Activated CD4-positive, alpha-beta T cell treated with anti-CD3 and anti-CD28 coated beads, Interleukin-2, amount 10 ng/mL, durations not matched to agents 24 days and 14 days (primary cell): Measurements from ENCODE around the gene GPR45. TPM values are rescaled to one million over a fixed set of nuclear protein-coding genes. Genes with fewer than 3 reads are reported as not detected.

ENCODE experiments used
- DNase-seq: peaks from one replicate; pipeline ENCODE4 v3.0.0; 2022
- H3K27ac Mint-ChIP-seq: one replicate; pipeline ENCODE4 v1.8.0; 2022; ENCODE audit warnings: mild to moderate bottlenecking, mixed read lengths
- H3K27me3 Mint-ChIP-seq: one replicate; pipeline ENCODE4 v1.8.0; 2022; ENCODE audit warnings: mixed read lengths
- H3K36me3 Mint-ChIP-seq: one replicate; pipeline ENCODE4 v1.8.0; 2022; ENCODE audit warnings: low read depth, mild to moderate bottlenecking, mixed read lengths
- H3K4me1 Mint-ChIP-seq: one replicate; pipeline ENCODE4 v1.8.0; 2021; ENCODE audit warnings: mixed read lengths
- H3K4me3 Mint-ChIP-seq: one replicate; pipeline ENCODE4 v1.8.0; 2022; ENCODE audit warnings: mild to moderate bottlenecking, moderate library complexity, mixed read lengths
- H3K9me3 Mint-ChIP-seq: one replicate; pipeline ENCODE4 v1.8.0; 2021; ENCODE audit warnings: mixed read lengths
- intact Hi-C: fragments of 100-400 bp; cut with micrococcal nuclease; formaldehyde crosslinking; loops from one replicate; pipeline ENCODE4 v1.15.1; 2023
- total RNA-seq: library from RNA; stranded (reverse); gene quantifications from 2 replicates; pipeline ENCODE4 v1.2.3, GENCODE V29; 2022

GPR45 gene, protein sequence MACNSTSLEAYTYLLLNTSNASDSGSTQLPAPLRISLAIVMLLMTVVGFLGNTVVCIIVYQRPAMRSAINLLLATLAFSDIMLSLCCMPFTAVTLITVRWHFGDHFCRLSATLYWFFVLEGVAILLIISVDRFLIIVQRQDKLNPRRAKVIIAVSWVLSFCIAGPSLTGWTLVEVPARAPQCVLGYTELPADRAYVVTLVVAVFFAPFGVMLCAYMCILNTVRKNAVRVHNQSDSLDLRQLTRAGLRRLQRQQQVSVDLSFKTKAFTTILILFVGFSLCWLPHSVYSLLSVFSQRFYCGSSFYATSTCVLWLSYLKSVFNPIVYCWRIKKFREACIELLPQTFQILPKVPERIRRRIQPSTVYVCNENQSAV
- not detected in 2 replicates for total RNA-seq

DNA sequence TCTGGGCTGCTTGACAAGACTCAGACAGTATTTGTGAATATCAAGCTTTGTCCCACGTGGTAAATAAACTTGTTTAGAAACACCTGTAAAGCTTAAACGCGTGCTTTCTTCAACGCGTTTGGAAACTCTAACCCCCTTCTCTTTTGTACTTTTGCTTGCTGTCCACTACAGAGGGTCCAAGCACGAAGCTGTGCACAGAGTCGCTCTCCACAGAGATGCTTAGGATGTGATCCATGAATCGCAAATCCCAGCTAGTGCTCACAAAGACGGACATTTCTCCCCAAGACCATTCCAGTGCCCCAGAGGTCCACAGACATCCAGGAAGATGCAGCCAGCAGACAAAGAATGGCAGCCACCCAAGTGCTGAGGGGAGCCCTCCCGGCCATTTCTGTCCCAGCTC lies at the start of gene GPR45:
GPR45 (plus strand) TSS at position 301 of the 400 bp plus-strand sequence. CDS start 116 bp downstream, outside the sequence.
- Mint-ChIP-seq H3K27me3 (peaks cover 8% of the 10 kb centered on the region), H3K9me3 (no peaks in the 10 kb centered on the region), H3K4me3 (no peak within 1 kb of the TSS), H3K27ac (no peak within 1 kb of the TSS), H3K36me3 (no peaks in the 10 kb centered on the region), H3K4me1 (no peaks in the 10 kb centered on the region)
- intact Hi-C loops: no loop called here
- DNase-seq: no peak

DNA sequence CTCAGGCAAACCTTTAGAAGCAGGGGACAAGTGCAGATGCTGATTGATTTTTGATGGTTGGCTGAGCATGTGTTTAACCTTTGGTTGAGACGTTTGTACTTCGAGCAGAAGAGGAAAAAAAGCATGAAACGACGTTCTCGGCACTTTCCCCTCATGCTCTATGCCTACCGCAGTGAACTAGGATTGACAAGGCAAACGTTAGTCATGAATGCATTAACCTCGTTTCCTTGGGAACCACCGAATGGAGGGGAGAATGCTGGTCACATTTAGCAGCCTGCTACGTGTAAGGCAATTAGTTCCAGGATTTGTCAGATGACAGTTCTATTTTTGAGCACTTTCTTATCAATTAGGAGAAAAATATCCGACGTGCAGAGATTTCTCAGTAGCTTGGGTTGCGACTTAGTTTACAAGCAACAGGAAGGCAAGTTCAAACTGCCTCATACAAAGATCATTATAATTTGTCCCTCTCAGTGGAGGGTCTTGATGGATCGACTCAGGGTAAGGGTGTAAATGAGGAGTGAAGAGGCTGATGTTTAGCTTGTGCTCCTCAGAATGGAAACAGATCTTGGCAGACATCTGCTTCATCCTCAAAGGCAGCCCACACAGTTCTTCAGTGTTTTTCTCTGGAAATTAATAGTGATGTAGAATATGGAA lies 47.4 kb upstream of the GPR45 start:
- peaks cover 7% of the 10 kb centered on the region for H3K9me3 Mint-ChIP-seq
- peaks cover 11% of the 10 kb centered on the region for H3K27me3 Mint-ChIP-seq
- H3K4me1 Mint-ChIP-seq: no peaks in the 10 kb centered on the region
- peak; percentile 25 for DNase-seq
- H3K27ac Mint-ChIP-seq: no peak overlapping the region
- intact Hi-C loops: no loop called here
- H3K36me3 Mint-ChIP-seq: no peaks in the 10 kb centered on the region
- no peak overlapping the region for H3K4me3 Mint-ChIP-seq

DNA sequence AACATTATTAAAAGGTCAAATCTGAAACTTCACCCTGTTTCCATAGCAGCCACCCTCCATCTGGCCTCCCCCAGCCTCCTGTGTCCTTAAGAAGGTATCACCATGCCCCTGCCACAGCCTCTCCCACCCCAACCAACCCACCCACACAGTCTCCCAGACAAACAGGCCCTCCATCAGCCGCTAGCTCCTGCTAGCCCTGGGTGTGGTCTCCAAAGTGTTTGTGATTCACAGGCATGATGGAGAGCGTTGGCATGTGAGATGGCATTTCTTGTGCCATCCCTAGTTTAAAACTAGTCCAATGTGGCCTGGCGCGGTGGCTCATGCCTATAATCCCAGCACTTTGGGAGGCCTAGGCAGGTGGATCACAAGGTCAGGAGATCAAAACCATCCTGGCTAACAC lies 44.9 kb upstream of the GPR45 start:
- H3K4me1 Mint-ChIP-seq: no peaks in the 10 kb centered on the region
- H3K4me3 Mint-ChIP-seq: no peak overlapping the region
- H3K27me3 Mint-ChIP-seq: peaks cover 18% of the 10 kb centered on the region
- H3K27ac Mint-ChIP-seq: no peak overlapping the region
- H3K9me3 Mint-ChIP-seq: peaks cover 8% of the 10 kb centered on the region
- DNase-seq: no peak
- H3K36me3 Mint-ChIP-seq: no peaks in the 10 kb centered on the region
- intact Hi-C loops: no loop called here

DNA sequence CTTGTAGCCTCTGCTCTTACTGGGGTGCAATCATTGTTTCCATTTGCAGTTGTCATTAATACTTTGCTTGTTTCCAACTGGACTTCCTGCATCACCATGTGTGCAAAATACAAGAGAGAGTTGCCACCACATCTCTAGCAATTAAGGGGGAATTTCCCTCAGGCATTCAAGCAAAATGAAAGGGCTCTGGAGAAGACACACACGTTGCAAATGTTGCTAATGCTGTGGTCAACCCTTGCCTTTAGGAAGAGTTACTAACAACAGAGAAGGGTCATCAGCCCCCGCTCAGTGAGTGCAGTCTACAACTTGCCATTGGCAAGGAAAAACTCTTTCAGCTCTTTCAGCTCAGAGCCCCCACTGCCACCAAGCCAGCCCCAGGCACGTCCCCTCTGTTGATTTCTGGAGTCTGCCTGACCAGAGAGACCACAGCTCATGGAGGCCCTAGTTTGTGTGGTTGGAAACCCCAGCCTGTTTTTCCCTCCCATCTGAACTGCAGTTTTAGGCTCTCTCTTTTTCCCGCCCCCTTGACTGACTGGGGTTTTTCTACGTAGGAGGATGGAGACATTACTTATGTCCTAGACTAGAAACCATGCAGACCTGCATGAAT lies 25.9 kb upstream of the GPR45 start:
- Mint-ChIP-seq H3K27ac (no peak overlapping the region), H3K4me1 (peaks cover 2% of the 10 kb centered on the region), H3K9me3 (no peaks in the 10 kb centered on the region), H3K4me3 (no peak overlapping the region), H3K36me3 (no peaks in the 10 kb centered on the region), H3K27me3 (peaks cover 5% of the 10 kb centered on the region)
- DNase-seq: peak; percentile 37
- intact Hi-C loops: no loop called here

DNA sequence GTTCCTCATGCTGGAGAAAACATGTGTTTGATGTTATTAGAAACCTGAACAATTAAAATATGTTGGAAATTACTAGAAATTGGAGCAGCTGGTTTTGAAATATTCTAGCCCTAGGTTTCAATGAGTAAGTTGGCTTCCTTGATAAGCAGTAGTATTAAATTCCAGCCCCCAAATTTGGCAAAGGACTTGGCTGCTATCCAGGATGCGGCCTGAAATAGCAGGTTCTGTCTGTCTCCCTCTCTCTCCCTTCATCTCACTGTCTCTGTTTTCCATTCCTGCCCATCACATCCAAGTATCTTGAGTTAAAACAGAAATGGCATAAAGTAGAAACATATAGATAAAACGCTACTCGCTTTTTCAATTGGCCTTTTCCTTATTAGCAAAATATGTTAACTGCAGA lies 20.9 kb upstream of the GPR45 start:
- H3K27me3 Mint-ChIP-seq: peaks cover 11% of the 10 kb centered on the region
- no peak overlapping the region for H3K4me3 Mint-ChIP-seq
- no peak overlapping the region for H3K27ac Mint-ChIP-seq
- no peaks in the 10 kb centered on the region for H3K9me3 Mint-ChIP-seq
- intact Hi-C loops: no loop called here
- H3K4me1 Mint-ChIP-seq: no peaks in the 10 kb centered on the region
- no peaks in the 10 kb centered on the region for H3K36me3 Mint-ChIP-seq
- no peak for DNase-seq

DNA sequence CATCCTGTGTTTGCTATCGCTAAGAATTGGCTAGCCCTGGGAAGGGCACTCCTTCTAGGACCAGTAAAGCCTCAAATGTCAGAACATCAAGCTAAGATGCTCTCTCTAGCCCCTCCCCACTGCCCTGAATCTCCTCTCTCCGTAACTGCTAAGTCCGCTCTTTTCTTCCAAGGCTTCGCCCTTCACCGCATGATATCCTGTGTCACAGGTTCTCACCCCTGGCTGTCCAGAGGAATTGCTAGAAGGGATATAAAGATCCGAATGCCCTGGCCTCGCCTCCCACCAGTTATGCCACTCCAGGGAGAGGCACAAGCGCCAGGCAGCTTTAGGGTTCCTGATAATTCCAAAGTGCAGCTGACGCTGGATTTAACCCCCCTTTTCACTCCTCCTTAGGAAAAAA lies 17.1 kb upstream of the GPR45 start:
- H3K4me3 Mint-ChIP-seq: no peak overlapping the region
- H3K36me3 Mint-ChIP-seq: no peaks in the 10 kb centered on the region
- intact Hi-C loops: no loop called here
- no peak overlapping the region for H3K27ac Mint-ChIP-seq
- H3K27me3 Mint-ChIP-seq: peaks cover 21% of the 10 kb centered on the region
- H3K9me3 Mint-ChIP-seq: no peaks in the 10 kb centered on the region
- DNase-seq: peak; percentile 22
- H3K4me1 Mint-ChIP-seq: no peaks in the 10 kb centered on the region

DNA sequence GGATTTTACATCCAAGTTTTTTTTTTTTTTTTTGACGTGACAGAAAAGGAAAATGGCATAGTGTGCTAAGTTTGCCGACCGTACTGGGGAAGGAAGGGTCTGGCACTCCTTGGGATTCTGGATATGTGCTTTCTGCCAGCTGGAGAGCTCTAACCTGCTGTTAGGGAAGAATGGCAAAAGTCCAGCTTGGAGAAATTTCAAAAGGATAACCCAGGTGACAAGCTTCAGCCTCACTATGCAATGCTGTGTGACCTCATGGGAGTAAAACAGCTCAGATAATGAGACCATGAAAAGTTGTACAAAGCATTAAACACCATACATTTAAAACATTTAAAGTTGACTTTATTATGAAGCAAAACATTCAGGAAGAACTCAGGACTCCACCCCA lies 10.3 kb upstream of the GPR45 start:
- H3K4me1 Mint-ChIP-seq: peaks cover 8% of the 10 kb centered on the region
- H3K4me3 Mint-ChIP-seq: no peak overlapping the region
- no peaks in the 10 kb centered on the region for H3K9me3 Mint-ChIP-seq
- no peak for DNase-seq
- intact Hi-C loops: no loop called here
- peaks cover 12% of the 10 kb centered on the region for H3K27me3 Mint-ChIP-seq
- H3K36me3 Mint-ChIP-seq: no peaks in the 10 kb centered on the region
- no peak overlapping the region for H3K27ac Mint-ChIP-seq

DNA sequence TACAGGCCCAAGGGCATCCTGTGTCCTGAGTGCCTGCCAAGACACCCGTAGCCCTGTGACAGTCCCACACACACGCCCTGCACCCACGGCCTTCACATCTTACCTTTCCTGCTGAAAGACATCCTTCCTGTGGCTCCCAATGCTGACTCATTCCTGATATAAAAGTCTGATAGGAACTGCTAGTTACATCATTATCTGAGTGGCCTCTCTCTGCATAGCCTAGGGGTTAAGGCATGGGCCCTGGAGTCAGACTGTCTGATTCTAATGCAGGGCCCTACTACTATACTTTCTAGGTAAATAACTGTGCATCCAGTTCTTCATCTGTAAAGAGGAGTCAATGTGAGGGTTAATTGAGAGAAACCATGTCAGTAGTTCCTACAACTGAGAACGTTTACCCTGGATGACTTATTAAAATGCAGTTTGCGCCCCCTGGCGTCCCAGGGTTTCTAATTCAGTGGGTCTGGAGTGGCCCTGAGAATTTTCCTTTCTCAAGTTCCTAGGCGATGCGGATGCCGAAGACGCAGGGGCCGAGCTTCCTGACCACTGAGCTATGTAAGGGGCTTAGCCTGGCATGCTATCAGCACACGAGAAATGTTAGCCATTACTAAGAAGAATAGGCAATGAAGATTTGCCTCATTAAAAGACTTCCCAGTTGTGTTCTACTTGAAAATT lies 6.0 kb upstream of the GPR45 start:
- Mint-ChIP-seq H3K4me1 (peaks cover 8% of the 10 kb centered on the region), H3K36me3 (no peaks in the 10 kb centered on the region), H3K9me3 (no peaks in the 10 kb centered on the region), H3K27me3 (peaks cover 9% of the 10 kb centered on the region), H3K27ac (no peak overlapping the region), H3K4me3 (no peak overlapping the region)
- DNase-seq: peak; percentile 88
- intact Hi-C loops: loop anchor here (1.0 kb wide), 1 partner anchor 121 kb away; no protein-coding TSS in a partner anchor

DNA sequence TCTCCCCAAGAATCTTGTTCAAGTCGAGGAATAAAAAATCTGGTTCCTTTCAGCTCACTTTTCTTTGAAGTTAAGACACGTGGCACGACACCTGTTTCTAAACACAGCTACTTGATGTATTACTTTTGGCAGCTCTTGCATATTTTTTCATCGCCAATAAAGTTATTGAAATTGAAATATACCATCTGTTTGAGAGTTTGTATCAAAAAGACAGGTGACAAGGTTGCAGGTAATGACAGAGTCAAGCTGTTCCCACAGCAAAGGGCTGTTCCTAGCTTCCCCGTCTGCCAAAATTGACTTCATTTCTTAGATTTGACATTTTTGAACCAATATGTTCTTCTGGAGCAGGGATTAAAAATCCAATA lies 5.5 kb upstream of the GPR45 start:
- Mint-ChIP-seq H3K9me3 (no peaks in the 10 kb centered on the region), H3K36me3 (no peaks in the 10 kb centered on the region), H3K27me3 (peaks cover 8% of the 10 kb centered on the region), H3K4me3 (no peak overlapping the region), H3K27ac (no peak overlapping the region), H3K4me1 (peaks cover 8% of the 10 kb centered on the region)
- intact Hi-C loops: no loop called here
- DNase-seq: no peak

DNA sequence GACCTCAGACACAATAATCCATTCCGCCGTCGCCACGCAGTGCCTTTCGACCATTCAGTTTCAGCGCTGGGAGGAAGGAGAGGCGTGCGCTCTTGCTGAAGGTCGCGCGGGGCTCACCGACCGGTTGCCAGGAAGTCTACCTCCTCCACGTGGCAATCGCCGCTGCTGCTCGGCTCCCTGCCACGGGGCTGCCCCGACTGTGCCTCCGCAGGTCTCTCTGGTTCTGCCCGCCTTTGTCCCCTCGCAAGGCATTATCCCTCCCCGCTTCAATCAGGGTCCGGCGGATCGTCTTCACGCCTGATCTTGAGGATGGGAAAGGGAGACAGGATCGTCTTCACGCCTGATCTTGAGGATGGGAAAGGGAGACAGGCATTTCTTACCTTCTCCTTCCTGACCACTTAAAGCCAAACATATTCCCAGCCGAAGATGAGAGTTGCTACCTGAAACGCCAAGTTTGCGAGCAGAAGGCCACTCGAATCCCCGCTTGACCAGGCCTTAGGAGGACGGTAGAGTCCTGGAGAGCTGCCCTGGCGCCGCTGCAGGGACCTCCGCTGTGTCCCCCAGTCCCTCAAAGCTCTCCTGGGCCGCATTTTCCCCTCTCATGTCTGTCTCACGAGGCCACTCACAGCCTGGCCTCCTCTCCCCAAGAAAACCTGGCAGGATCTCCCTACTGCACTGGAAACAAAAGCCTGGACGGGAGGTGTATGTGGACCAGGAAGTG lies 4.3 kb upstream of the GPR45 start:
- Mint-ChIP-seq H3K4me3 (no peak overlapping the region), H3K27ac (no peak overlapping the region), H3K27me3 (peaks cover 8% of the 10 kb centered on the region), H3K36me3 (no peaks in the 10 kb centered on the region), H3K9me3 (no peaks in the 10 kb centered on the region), H3K4me1 (peaks cover 8% of the 10 kb centered on the region)
- intact Hi-C loops: no loop called here
- DNase-seq: no peak

DNA sequence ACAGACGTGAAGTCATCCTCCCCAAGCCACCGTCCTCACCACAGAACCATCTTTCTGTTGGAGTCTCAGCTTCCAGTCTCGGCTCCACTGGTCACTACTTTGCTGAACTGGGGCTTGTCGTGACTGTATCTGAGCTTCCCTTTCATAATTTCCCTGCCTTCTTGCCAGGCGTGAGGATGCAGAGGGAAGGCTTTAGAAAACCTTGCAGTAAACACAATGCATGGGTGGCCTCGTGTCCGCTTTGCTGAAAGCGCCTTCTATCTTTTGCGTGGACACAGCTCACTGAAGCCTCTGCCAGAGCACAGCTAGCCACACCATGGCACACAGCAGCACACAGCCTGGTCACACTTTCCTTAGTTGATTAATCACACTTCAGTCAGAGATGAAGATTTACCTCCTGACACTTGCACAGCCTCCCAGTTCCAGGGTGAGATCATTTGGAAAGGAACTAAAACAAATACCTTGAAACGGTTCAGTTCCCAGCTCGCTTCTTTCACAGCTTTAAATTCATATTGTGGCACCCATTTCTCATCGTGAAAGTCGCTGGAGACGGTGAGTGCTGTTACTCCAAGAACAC lies 2.8 kb upstream of the GPR45 start:
- Mint-ChIP-seq H3K27me3 (peaks cover 8% of the 10 kb centered on the region), H3K9me3 (no peaks in the 10 kb centered on the region), H3K27ac (no peak overlapping the region), H3K4me1 (peaks cover 8% of the 10 kb centered on the region), H3K4me3 (no peak overlapping the region), H3K36me3 (no peaks in the 10 kb centered on the region)
- intact Hi-C loops: no loop called here
- no peak for DNase-seq

DNA sequence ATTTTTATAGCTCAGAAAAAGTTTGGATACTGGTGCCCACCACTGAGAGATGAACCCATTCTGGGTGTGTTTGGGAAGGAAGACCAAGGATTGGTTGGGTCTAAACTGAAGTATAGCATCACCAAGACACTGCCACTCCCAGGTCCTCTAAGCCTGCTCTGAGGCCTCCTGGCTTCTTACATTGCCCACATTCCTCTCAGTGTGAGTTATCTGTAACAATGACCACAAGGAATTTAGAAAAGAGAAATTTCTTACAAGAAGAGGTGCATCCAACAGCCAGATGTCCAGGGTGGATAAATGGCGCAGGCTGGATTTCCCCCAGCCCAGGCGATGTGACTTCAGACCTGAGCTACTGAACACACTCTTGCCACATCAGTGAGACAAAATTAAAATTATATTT lies 1.6 kb upstream of the GPR45 start:
- no peaks in the 10 kb centered on the region for H3K36me3 Mint-ChIP-seq
- H3K4me3 Mint-ChIP-seq: no peak overlapping the region
- H3K27me3 Mint-ChIP-seq: peaks cover 8% of the 10 kb centered on the region
- no peak overlapping the region for H3K27ac Mint-ChIP-seq
- peaks cover 8% of the 10 kb centered on the region for H3K4me1 Mint-ChIP-seq
- H3K9me3 Mint-ChIP-seq: no peaks in the 10 kb centered on the region
- intact Hi-C loops: no loop called here
- no peak for DNase-seq

DNA sequence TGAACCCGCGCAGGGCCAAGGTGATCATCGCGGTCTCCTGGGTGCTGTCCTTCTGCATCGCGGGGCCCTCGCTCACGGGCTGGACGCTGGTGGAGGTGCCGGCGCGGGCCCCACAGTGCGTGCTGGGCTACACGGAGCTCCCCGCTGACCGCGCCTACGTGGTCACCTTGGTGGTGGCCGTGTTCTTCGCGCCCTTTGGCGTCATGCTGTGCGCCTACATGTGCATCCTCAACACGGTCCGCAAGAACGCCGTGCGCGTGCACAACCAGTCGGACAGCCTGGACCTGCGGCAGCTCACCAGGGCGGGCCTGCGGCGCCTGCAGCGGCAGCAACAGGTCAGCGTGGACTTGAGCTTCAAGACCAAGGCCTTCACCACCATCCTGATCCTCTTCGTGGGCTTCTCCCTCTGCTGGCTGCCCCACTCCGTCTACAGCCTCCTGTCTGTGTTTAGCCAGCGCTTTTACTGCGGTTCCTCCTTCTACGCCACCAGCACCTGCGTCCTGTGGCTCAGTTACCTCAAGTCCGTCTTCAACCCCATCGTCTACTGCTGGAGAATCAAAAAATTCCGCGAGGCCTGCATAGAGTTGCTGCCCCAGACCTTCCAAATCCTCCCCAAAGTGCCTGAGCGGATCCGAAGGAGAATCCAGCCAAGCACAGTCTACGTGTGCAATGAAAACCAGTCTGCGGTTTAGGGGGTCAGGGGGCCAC lies 897 bp downstream of the GPR45 start:
- intact Hi-C loops: no loop called here
- Mint-ChIP-seq H3K4me1 (no peaks in the 10 kb centered on the region), H3K27me3 (peaks cover 3% of the 10 kb centered on the region), H3K27ac (no peak overlapping the region), H3K36me3 (no peaks in the 10 kb centered on the region), H3K9me3 (no peaks in the 10 kb centered on the region), H3K4me3 (no peak overlapping the region)
- no peak for DNase-seq
